Measurements from ENCODE around the gene MAGI2.

MAGI2 gene

DNA sequence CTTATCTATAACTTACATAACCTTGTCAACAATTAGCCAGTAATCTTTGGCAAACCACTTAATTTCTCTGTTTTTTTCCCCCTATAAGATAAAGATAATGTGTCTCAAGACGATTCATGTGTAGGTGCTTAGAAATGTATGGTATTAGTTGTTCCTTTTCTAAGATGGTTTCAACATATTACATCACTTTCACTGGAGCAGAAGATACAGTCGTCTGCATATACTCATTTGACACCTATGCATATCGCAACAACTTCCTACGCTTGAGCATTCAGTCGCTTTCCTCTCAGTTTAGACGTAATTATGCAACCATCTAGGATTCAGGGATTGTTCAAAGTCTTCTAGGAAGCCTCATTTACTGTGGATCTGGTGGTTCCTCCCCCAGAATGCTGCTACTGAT is 1258.2 kb downstream of the MAGI2 start:
- Histone ChIP-seq H3K36me3 (ENCODE audit: low read length) (no peaks in the 10 kb centered on the region), H2AFZ (ENCODE audit: low read depth, low read length, severe bottlenecking) (no peak overlapping the region), H3K9me3 (ENCODE audit: insufficient read depth, low read length) (no peaks in the 10 kb centered on the region), H3K4me2 (ENCODE audit: low read depth, low read length, poor library complexity, severe bottlenecking) (no peak overlapping the region), H3K9me2 (replicated peaks; ENCODE audit: insufficient read depth, low read length) (no peaks in the 10 kb centered on the region), H3K27ac (ENCODE audit: low read depth, low read length) (no peak overlapping the region), H3K79me2 (ENCODE audit: insufficient read depth, low read length) (no peaks in the 10 kb centered on the region), H3K4me3 (ENCODE audit: insufficient read depth, low read length, poor library complexity, severe bottlenecking) (no peak overlapping the region), H3F3A (ENCODE audit: insufficient read depth) (no peaks in the 10 kb centered on the region), H3K27me3 (ENCODE audit: low read length) (no peaks in the 10 kb centered on the region), H4K20me1 (ENCODE audit: low read depth, low read length) (no peaks in the 10 kb centered on the region), H3K9ac (ENCODE audit: low read length) (no peak overlapping the region)
- TF ChIP-seq EZH2phosphoT487 (conservative IDR thresholded peaks at IDR 0.05; ENCODE audit: low read length): no peak
- TF ChIP-seq, protein P1, sequence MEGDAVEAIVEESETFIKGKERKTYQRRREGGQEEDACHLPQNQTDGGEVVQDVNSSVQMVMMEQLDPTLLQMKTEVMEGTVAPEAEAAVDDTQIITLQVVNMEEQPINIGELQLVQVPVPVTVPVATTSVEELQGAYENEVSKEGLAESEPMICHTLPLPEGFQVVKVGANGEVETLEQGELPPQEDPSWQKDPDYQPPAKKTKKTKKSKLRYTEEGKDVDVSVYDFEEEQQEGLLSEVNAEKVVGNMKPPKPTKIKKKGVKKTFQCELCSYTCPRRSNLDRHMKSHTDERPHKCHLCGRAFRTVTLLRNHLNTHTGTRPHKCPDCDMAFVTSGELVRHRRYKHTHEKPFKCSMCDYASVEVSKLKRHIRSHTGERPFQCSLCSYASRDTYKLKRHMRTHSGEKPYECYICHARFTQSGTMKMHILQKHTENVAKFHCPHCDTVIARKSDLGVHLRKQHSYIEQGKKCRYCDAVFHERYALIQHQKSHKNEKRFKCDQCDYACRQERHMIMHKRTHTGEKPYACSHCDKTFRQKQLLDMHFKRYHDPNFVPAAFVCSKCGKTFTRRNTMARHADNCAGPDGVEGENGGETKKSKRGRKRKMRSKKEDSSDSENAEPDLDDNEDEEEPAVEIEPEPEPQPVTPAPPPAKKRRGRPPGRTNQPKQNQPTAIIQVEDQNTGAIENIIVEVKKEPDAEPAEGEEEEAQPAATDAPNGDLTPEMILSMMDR (IDR thresholded peaks at IDR 0.05; ENCODE audit: insufficient read depth, low read length, poor library complexity, severe bottlenecking): no peak

DNA sequence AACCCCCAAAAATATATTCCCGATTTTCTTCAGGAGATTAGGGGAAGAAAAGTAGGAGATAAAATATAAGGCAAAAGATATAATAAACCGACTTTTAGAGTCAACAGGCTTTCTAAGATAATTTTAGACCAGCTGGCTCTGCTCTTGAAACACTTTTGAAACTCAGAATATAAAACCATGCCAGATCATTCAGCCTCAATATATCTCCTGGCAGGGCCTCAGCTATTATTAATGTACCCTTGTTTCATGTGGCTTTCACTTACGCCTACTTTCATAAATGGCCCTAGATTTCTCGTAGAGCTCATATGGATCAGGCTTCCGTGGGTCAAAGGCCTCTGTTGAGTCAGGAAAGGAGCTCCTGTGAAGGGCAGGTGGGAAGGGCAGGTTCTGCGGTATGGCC is 1258.9 kb downstream of the MAGI2 start:
- Histone ChIP-seq H3K4me3 (ENCODE audit: insufficient read depth, low read length, poor library complexity, severe bottlenecking) (no peak overlapping the region), H3K9me3 (ENCODE audit: insufficient read depth, low read length) (no peaks in the 10 kb centered on the region), H3K4me2 (ENCODE audit: low read depth, low read length, poor library complexity, severe bottlenecking) (no peak overlapping the region), H3K36me3 (ENCODE audit: low read length) (no peaks in the 10 kb centered on the region), H3K9me2 (replicated peaks; ENCODE audit: insufficient read depth, low read length) (no peaks in the 10 kb centered on the region), H4K20me1 (ENCODE audit: low read depth, low read length) (no peaks in the 10 kb centered on the region), H3K27ac (ENCODE audit: low read depth, low read length) (no peak overlapping the region), H3K27me3 (ENCODE audit: low read length) (no peaks in the 10 kb centered on the region), H3K9ac (ENCODE audit: low read length) (no peak overlapping the region), H3K79me2 (ENCODE audit: insufficient read depth, low read length) (no peaks in the 10 kb centered on the region), H2AFZ (ENCODE audit: low read depth, low read length, severe bottlenecking) (no peak overlapping the region), H3F3A (ENCODE audit: insufficient read depth) (no peaks in the 10 kb centered on the region)
- TF ChIP-seq, protein P1 (IDR thresholded peaks at IDR 0.05; ENCODE audit: insufficient read depth, low read length, poor library complexity, severe bottlenecking): no peak
- no peak for TF ChIP-seq EZH2phosphoT487 (conservative IDR thresholded peaks at IDR 0.05; ENCODE audit: low read length)

DNA sequence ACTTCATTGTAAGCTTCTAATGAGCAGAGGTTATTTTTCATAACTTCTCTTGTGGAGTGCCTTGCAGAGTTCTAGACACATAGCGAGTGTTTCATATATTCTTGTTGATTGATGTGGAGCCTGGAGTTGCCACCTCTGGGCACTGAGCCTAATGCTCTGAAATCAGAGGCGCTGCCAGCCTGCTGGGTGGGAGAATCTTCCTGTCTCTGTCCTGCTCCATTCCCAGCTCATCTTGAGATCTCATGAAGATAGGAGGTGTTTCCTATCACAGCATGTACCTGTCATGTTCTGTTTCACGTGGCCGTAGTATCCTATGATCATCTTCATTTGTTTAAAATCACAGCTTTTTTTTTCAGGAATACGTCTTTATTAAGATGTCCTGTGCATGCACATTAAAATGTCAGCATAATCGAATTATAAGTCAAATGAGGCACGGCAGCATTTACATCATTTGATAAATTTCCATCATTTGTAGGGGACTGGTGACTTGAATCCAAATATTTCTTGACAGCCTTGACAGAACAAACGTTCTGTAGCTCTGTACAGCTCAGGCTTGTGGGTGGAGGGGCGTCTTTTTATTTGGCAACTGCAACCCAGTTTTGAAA is 1261.9 kb downstream of the MAGI2 start:
- H3K36me3 ChIP-seq (ENCODE audit: low read length): no peaks in the 10 kb centered on the region
- TF ChIP-seq, protein P1 (IDR thresholded peaks at IDR 0.05; ENCODE audit: insufficient read depth, low read length, poor library complexity, severe bottlenecking): no peak
- no peak for TF ChIP-seq EZH2phosphoT487 (conservative IDR thresholded peaks at IDR 0.05; ENCODE audit: low read length)
- no peak overlapping the region for H3K4me3 ChIP-seq (ENCODE audit: insufficient read depth, low read length, poor library complexity, severe bottlenecking)
- no peaks in the 10 kb centered on the region for H4K20me1 ChIP-seq (ENCODE audit: low read depth, low read length)
- H3K9ac ChIP-seq (ENCODE audit: low read length): no peak overlapping the region
- H3K9me2 ChIP-seq (replicated peaks; ENCODE audit: insufficient read depth, low read length): no peaks in the 10 kb centered on the region
- no peaks in the 10 kb centered on the region for H3K9me3 ChIP-seq (ENCODE audit: insufficient read depth, low read length)
- no peaks in the 10 kb centered on the region for H3F3A ChIP-seq (ENCODE audit: insufficient read depth)
- H3K4me2 ChIP-seq (ENCODE audit: low read depth, low read length, poor library complexity, severe bottlenecking): no peak overlapping the region
- no peak overlapping the region for H3K27ac ChIP-seq (ENCODE audit: low read depth, low read length)
- no peak overlapping the region for H2AFZ ChIP-seq (ENCODE audit: low read depth, low read length, severe bottlenecking)
- no peaks in the 10 kb centered on the region for H3K27me3 ChIP-seq (ENCODE audit: low read length)
- no peaks in the 10 kb centered on the region for H3K79me2 ChIP-seq (ENCODE audit: insufficient read depth, low read length)
